GM12872 (cell line): ENCODE measurements around the gene AARS2.

Experiments used
- TF ChIP-seq, protein P1 (sequence below): IDR thresholded peaks from 3 replicates; pipeline ENCODE4 v1.5.1; 2011; ENCODE audit warnings: low read depth, mild to moderate bottlenecking, low read length, moderate library complexity; ENCODE audit not compliant: insufficient read depth

AARS2 gene

GRCh38 chr6:44250067-44250717 lies 63.0 kb downstream of the AARS2 start:
- TF ChIP-seq, protein P1, sequence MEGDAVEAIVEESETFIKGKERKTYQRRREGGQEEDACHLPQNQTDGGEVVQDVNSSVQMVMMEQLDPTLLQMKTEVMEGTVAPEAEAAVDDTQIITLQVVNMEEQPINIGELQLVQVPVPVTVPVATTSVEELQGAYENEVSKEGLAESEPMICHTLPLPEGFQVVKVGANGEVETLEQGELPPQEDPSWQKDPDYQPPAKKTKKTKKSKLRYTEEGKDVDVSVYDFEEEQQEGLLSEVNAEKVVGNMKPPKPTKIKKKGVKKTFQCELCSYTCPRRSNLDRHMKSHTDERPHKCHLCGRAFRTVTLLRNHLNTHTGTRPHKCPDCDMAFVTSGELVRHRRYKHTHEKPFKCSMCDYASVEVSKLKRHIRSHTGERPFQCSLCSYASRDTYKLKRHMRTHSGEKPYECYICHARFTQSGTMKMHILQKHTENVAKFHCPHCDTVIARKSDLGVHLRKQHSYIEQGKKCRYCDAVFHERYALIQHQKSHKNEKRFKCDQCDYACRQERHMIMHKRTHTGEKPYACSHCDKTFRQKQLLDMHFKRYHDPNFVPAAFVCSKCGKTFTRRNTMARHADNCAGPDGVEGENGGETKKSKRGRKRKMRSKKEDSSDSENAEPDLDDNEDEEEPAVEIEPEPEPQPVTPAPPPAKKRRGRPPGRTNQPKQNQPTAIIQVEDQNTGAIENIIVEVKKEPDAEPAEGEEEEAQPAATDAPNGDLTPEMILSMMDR = no peak
